ENCODE measurements around the gene CPT1C.

The CPT1C gene

DNA sequence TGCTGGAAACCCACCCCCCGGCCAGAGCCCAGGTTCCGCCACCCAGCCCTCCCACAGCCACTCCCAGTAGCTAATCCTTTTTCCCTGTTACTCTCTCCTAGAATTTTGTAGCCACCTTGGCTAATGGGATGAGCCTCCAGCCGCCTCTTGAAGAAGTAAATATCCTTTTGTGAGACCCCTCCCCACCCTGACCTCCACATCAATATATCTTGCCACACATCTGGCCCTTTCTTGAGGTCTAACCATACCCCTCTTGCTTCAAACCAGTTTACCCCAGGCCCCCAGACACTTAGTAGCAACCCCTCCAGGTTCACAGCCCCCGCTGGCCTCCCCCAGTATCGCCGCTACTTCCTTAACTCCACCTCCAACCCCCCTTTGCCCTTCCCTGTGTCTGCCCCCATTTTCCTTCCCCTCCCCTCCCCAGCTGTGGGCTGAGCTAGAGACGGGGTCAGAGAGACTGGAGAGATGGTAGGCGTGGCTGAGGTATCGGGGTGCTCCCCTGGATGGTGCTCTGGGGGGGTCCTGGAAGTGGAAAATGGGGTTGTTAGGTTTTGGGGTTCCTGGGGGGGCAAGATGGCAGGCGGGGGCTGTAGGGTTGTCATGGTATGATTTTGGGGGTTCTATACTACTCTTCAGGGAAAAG is 11.0 kb upstream of the CPT1C start:
- Histone ChIP-seq H3K4me3 (ENCODE audit: insufficient read length, low read depth) (peak overlapping the region; percentile 4), H3K9me3 (ENCODE audit: insufficient read depth, low read length) (no peaks in the 10 kb centered on the region), H3K27me3 (ENCODE audit: insufficient read depth, insufficient read length) (no peaks in the 10 kb centered on the region), H3K4me1 (ENCODE audit: insufficient read depth, insufficient read length) (peaks cover 8% of the 10 kb centered on the region), H3K9ac (ENCODE audit: insufficient read length, low read depth) (peak overlapping the region; percentile 21), H3K36me3 (ENCODE audit: insufficient read depth, insufficient read length, low read length) (peaks cover 51% of the 10 kb centered on the region)
- no peak for DNase-seq (ENCODE audit: low read depth, low spot score)
- no peak for TF ChIP-seq ZNF274 (IDR thresholded peaks at IDR 0.05; ENCODE audit: low read depth, low read length)
- no peak for TF ChIP-seq YY1 (IDR thresholded peaks at IDR 0.05; ENCODE audit: insufficient read depth, insufficient read length)
- TF ChIP-seq SUZ12 (IDR thresholded peaks at IDR 0.05; ENCODE audit: extremely low read depth, insufficient read depth, insufficient read length) = no peak

GRCh38 chr19:49680421-49681351 is 10.2 kb upstream of the CPT1C start:
- H3K9me3 ChIP-seq (ENCODE audit: insufficient read depth, low read length) = no peaks in the 10 kb centered on the region
- peak; percentile 87 for DNase-seq (ENCODE audit: low read depth, low spot score)
- H3K4me3 ChIP-seq (ENCODE audit: insufficient read length, low read depth) = no peak overlapping the region
- no peak overlapping the region for H3K9ac ChIP-seq (ENCODE audit: insufficient read length, low read depth)
- H3K4me1 ChIP-seq (ENCODE audit: insufficient read depth, insufficient read length) = peaks cover 11% of the 10 kb centered on the region
- TF ChIP-seq SUZ12 (IDR thresholded peaks at IDR 0.05; ENCODE audit: extremely low read depth, insufficient read depth, insufficient read length) (no peak), YY1 (IDR thresholded peaks at IDR 0.05; ENCODE audit: insufficient read depth, insufficient read length) (no peak), ZNF274 (IDR thresholded peaks at IDR 0.05; ENCODE audit: low read depth, low read length) (no peak)
- H3K36me3 ChIP-seq (ENCODE audit: insufficient read depth, insufficient read length, low read length) = peaks cover 59% of the 10 kb centered on the region
- no peaks in the 10 kb centered on the region for H3K27me3 ChIP-seq (ENCODE audit: insufficient read depth, insufficient read length)

GRCh38 chr19:49681830-49682229 is 9.1 kb upstream of the CPT1C start:
- H3K4me1 ChIP-seq (ENCODE audit: insufficient read depth, insufficient read length) = peaks cover 11% of the 10 kb centered on the region
- H3K27me3 ChIP-seq (ENCODE audit: insufficient read depth, insufficient read length) = no peaks in the 10 kb centered on the region
- no peak overlapping the region for H3K4me3 ChIP-seq (ENCODE audit: insufficient read length, low read depth)
- no peak overlapping the region for H3K9ac ChIP-seq (ENCODE audit: insufficient read length, low read depth)
- no peak for DNase-seq (ENCODE audit: low read depth, low spot score)
- TF ChIP-seq YY1 (IDR thresholded peaks at IDR 0.05; ENCODE audit: insufficient read depth, insufficient read length) (no peak), SUZ12 (IDR thresholded peaks at IDR 0.05; ENCODE audit: extremely low read depth, insufficient read depth, insufficient read length) (no peak)
- no peaks in the 10 kb centered on the region for H3K9me3 ChIP-seq (ENCODE audit: insufficient read depth, low read length)
- peaks cover 69% of the 10 kb centered on the region for H3K36me3 ChIP-seq (ENCODE audit: insufficient read depth, insufficient read length, low read length)

DNA sequence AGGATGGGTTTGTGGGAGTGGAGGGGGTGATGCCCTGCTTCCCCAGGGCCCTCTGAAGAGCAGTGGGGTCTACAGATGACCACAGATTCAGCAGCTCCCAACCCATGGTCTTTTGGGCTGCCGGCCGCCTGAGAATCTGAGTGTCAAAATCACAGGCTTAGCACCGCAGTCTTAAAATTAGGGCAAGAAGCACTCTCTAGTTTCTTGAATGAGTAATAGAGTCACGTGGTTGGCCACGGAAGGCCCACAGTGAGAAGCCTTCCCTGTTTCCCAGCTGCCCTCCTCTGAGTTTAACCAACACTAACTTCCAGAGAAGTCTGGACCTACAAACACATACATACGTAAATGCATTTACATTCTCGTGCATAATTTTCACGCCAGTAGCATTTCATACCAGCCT is 8.6 kb upstream of the CPT1C start:
- no peaks in the 10 kb centered on the region for H3K9me3 ChIP-seq (ENCODE audit: insufficient read depth, low read length)
- TF ChIP-seq SUZ12 (IDR thresholded peaks at IDR 0.05; ENCODE audit: extremely low read depth, insufficient read depth, insufficient read length) (no peak), YY1 (IDR thresholded peaks at IDR 0.05; ENCODE audit: insufficient read depth, insufficient read length) (no peak)
- no peak overlapping the region for H3K4me3 ChIP-seq (ENCODE audit: insufficient read length, low read depth)
- H3K9ac ChIP-seq (ENCODE audit: insufficient read length, low read depth) = no peak overlapping the region
- no peak for DNase-seq (ENCODE audit: low read depth, low spot score)
- peaks cover 11% of the 10 kb centered on the region for H3K4me1 ChIP-seq (ENCODE audit: insufficient read depth, insufficient read length)
- no peaks in the 10 kb centered on the region for H3K27me3 ChIP-seq (ENCODE audit: insufficient read depth, insufficient read length)
- H3K36me3 ChIP-seq (ENCODE audit: insufficient read depth, insufficient read length, low read length) = peaks cover 73% of the 10 kb centered on the region

DNA sequence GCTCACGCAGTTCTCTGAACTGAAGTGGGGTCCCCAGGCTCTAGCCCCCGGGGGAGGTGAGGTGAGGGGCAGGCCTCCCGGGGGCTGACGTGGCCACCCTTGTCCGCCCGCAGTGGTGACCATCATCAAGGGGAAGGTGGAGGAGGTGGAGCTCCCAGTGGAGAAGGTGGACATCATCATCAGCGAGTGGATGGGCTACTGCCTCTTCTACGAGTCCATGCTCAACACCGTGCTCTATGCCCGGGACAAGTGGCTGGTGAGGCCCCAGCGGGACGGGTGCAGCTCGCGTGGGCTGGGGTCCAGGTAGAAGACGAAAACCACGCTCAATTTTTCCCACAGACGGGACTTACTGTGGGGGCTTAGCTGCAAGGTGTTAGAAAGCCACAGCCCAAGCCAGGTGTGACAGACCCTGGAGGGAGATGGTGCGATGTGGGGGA is 7.1 kb upstream of the CPT1C start:
- no peak for TF ChIP-seq YY1 (IDR thresholded peaks at IDR 0.05; ENCODE audit: insufficient read depth, insufficient read length)
- TF ChIP-seq ZNF274 (IDR thresholded peaks at IDR 0.05; ENCODE audit: low read depth, low read length) = no peak
- no peak for TF ChIP-seq SUZ12 (IDR thresholded peaks at IDR 0.05; ENCODE audit: extremely low read depth, insufficient read depth, insufficient read length)
- DNase-seq (ENCODE audit: low read depth, low spot score) = no peak
- no peaks in the 10 kb centered on the region for H3K27me3 ChIP-seq (ENCODE audit: insufficient read depth, insufficient read length)
- peaks cover 20% of the 10 kb centered on the region for H3K4me1 ChIP-seq (ENCODE audit: insufficient read depth, insufficient read length)
- H3K9ac ChIP-seq (ENCODE audit: insufficient read length, low read depth) = peak overlapping the region; percentile 21
- H3K4me3 ChIP-seq (ENCODE audit: insufficient read length, low read depth) = no peak overlapping the region
- H3K9me3 ChIP-seq (ENCODE audit: insufficient read depth, low read length) = no peaks in the 10 kb centered on the region
- peaks cover 88% of the 10 kb centered on the region for H3K36me3 ChIP-seq (ENCODE audit: insufficient read depth, insufficient read length, low read length)

GRCh38 chr19:49684251-49684982 is 6.5 kb upstream of the CPT1C start:
- Histone ChIP-seq H3K27me3 (ENCODE audit: insufficient read depth, insufficient read length) (no peaks in the 10 kb centered on the region), H3K4me3 (ENCODE audit: insufficient read length, low read depth) (no peak overlapping the region), H3K9ac (ENCODE audit: insufficient read length, low read depth) (peak overlapping the region; percentile 21), H3K4me1 (ENCODE audit: insufficient read depth, insufficient read length) (peaks cover 18% of the 10 kb centered on the region), H3K36me3 (ENCODE audit: insufficient read depth, insufficient read length, low read length) (peaks cover 90% of the 10 kb centered on the region), H3K9me3 (ENCODE audit: insufficient read depth, low read length) (no peaks in the 10 kb centered on the region)
- DNase-seq (ENCODE audit: low read depth, low spot score) = no peak
- TF ChIP-seq ZNF274 (IDR thresholded peaks at IDR 0.05; ENCODE audit: low read depth, low read length) = no peak
- TF ChIP-seq SUZ12 (IDR thresholded peaks at IDR 0.05; ENCODE audit: extremely low read depth, insufficient read depth, insufficient read length) = no peak
- TF ChIP-seq YY1 (IDR thresholded peaks at IDR 0.05; ENCODE audit: insufficient read depth, insufficient read length) = no peak
